Gastroesophageal sphincter (tissue), 4 donors: ENCODE results near the gene PTGS2. TPM values are rescaled to one million over a fixed set of nuclear protein-coding genes. Genes with fewer than 3 reads are reported as not detected.

Source experiments
- ATAC-seq: fragments of 150-250 bp; one replicate; pipeline ENCODE4 v1.9.1; 2016; ENCODE audit warnings: mild to moderate bottlenecking, moderate library complexity
- H3K27ac ChIP-seq, 4 donors: fragments of 200-600 bp; sonication (generic) in 3 of 4; 1 replicate in 3 of 4; 2 replicates in 1 of 4; pipeline ENCODE4 v1.5.1; 2016 to 2019
- H3K27me3 ChIP-seq: fragments of 200-600 bp; sonication (generic); one replicate; pipeline ENCODE4 v1.5.1; 2019
- H3K36me3 ChIP-seq, 2 donors: fragments of 200-600 bp; sonication (generic); one replicate each; pipeline ENCODE4 v1.5.1; 2019; ENCODE audit warnings: control low read depth in 1 of 2
- H3K4me1 ChIP-seq, 3 donors: fragments of 200-600 bp; sonication (generic); 1 replicate in 2 of 3; 2 replicates in 1 of 3; pipeline ENCODE4 v1.5.1; 2016 to 2019; ENCODE audit warnings: control low read depth in 2 of 3
- H3K4me3 ChIP-seq, 2 donors: fragments of 200-600 bp; sonication (generic); one replicate each; pipeline ENCODE4 v1.5.1; 2019; ENCODE audit warnings: mild to moderate bottlenecking in 1 of 2, moderate library complexity in 1 of 2
- H3K9me3 ChIP-seq, 3 donors: fragments of 200-600 bp; sonication (generic); one replicate each; pipeline ENCODE4 v1.5.1; 2017 to 2019; ENCODE audit warnings: control low read depth in 2 of 3
- EP300 ChIP-seq: sonication (generic); formaldehyde crosslinking; IDR thresholded peaks from one replicate; pipeline ENCODE4 v1.6.1; 2017; ENCODE audit warnings: antibody characterized with exemption, mild to moderate bottlenecking
- POLR2A ChIP-seq, 2 donors: fragments of 450-650 bp; IDR thresholded peaks; one replicate each; pipeline ENCODE4 v1.6.1; 2017; ENCODE audit warnings: antibody characterized with exemption in 2 of 2, mild to moderate bottlenecking in 2 of 2, moderate library complexity in 1 of 2
- POLR2AphosphoS5 ChIP-seq: sonication (generic); formaldehyde crosslinking; IDR thresholded peaks from one replicate; pipeline ENCODE4 v1.6.1; 2017; ENCODE audit warnings: antibody characterized with exemption
- WGBS, 2 donors: methylation state at CpG; one replicate each; pipeline ENCODE4 v1.1.5; 2018; ENCODE audit warnings: low coverage in 1 of 2; 5-methylcytosine and 5-hydroxymethylcytosine counted together
- total RNA-seq, 4 donors: library from RNA; depleted of rRNA; stranded (reverse); fragments of >200 nt; gene quantifications; one replicate each; pipeline ENCODE4 v1.1.0, GENCODE V29; 2016
- TF ChIP-seq, protein P1 (sequence below), 4 experiments: fragments of 200-600 bp in 2 of 4; fragments of 450-650 bp in 2 of 4; sonication (generic) in 1 of 4; IDR thresholded peaks; one replicate each; pipeline ENCODE4 v1.5.1; 2017 to 2019; ENCODE audit warnings: antibody characterized with exemption in 4 of 4, mild to moderate bottlenecking in 2 of 4, moderate library complexity in 2 of 4

PTGS2 gene
- total RNA-seq, 4 donors from 2014 or later, result 2.2 to 13.6 (median 8.7) TPM

DNA sequence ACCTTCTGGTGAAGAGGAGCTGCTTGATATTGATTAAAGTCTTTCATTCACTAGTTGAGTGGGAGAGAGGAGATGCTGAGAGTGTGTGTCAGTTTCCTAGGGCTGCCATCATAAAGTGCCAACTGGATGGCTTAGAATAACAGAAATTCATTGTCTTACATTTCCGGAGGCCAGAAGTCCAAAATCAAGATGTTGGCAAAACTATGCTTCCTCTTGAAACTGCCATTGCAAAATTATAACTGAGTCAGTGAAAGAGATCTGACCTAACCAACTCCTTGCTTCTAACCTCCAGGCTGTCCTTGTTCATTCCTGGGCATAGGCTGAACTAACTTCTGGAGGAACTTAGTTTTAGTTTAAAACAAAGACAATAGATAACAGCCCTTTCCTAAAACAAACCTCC is 47.1 kb downstream of the PTGS2 start:
- WGBS, 2 donors, result 91 to 100% methylated on average over 1 of the region's 1 CpG
- TF ChIP-seq EP300, result no peak
- TF ChIP-seq, protein P1, sequence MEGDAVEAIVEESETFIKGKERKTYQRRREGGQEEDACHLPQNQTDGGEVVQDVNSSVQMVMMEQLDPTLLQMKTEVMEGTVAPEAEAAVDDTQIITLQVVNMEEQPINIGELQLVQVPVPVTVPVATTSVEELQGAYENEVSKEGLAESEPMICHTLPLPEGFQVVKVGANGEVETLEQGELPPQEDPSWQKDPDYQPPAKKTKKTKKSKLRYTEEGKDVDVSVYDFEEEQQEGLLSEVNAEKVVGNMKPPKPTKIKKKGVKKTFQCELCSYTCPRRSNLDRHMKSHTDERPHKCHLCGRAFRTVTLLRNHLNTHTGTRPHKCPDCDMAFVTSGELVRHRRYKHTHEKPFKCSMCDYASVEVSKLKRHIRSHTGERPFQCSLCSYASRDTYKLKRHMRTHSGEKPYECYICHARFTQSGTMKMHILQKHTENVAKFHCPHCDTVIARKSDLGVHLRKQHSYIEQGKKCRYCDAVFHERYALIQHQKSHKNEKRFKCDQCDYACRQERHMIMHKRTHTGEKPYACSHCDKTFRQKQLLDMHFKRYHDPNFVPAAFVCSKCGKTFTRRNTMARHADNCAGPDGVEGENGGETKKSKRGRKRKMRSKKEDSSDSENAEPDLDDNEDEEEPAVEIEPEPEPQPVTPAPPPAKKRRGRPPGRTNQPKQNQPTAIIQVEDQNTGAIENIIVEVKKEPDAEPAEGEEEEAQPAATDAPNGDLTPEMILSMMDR (IDR thresholded peaks at IDR 0.05), result no peak
- no peak for TF ChIP-seq POLR2AphosphoS5
- TF ChIP-seq POLR2A (IDR thresholded peaks at IDR 0.05), result no peak
- Histone ChIP-seq H3K4me1 (peaks cover 0 to 14% (median 0%) of the 10 kb centered on the region in 3 donors), H3K36me3 (no peaks in the 10 kb centered on the region), H3K27ac (no peak overlapping the region), H3K9me3 (no peaks in the 10 kb centered on the region), H3K4me3 (no peak overlapping the region), H3K27me3 (no peaks in the 10 kb centered on the region)
- ATAC-seq, result no peak

DNA sequence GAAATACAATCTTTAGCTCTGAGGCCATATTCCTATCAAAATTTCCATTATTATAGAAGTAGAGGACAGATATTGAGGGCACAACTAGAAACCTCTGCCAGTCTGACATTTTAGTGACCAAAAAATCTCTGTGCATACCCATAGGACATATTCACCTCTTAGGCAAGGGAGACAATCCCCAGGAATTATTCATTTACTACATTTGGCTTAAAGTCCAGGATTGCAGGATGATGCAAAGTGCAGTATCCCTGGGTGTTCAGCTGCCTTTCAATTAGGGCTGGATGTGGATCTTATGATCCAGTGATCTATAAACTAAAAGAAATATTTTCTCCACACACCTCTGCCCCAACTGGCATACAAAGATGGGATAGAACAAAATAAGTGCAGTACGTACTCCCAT is 50.9 kb downstream of the PTGS2 start:
- 67 to 82% methylated on average over 1 of the region's 1 CpG for WGBS, 2 donors
- no peak for ATAC-seq
- Histone ChIP-seq H3K27me3 (no peaks in the 10 kb centered on the region), H3K4me3 (no peak overlapping the region), H3K27ac (no peak overlapping the region), H3K4me1 (peaks cover 0 to 28% (median 5%) of the 10 kb centered on the region in 3 donors), H3K36me3 (no peaks in the 10 kb centered on the region), H3K9me3 (no peaks in the 10 kb centered on the region)
- TF ChIP-seq, protein P1 (IDR thresholded peaks at IDR 0.05), result no peak
- no peak for TF ChIP-seq EP300
- no peak for TF ChIP-seq POLR2A (IDR thresholded peaks at IDR 0.05)
- no peak for TF ChIP-seq POLR2AphosphoS5

DNA sequence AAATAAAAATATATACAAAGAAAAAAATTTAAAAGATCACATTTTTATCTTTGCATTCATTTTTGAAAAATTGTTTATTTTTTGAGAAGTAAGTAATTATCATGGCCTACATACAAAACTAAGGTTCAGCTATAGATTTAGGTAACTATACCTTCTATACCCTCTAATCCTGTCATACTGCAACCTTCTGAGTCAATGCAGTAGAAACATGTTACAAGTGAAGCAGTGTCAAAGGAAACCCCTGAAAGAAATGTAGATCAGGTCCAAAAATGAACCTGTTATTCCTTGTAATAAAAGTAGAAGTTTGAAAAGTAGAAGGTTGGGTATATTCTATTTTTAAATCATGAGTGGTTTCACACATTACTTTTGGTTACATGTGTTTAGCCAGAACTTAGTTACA is 51.3 kb downstream of the PTGS2 start:
- TF ChIP-seq POLR2A (IDR thresholded peaks at IDR 0.05), result no peak
- no peak for TF ChIP-seq EP300
- TF ChIP-seq POLR2AphosphoS5, result no peak
- TF ChIP-seq, protein P1 (IDR thresholded peaks at IDR 0.05), result no peak
- Histone ChIP-seq H3K27me3 (no peaks in the 10 kb centered on the region), H3K4me1 (peaks cover 0 to 28% (median 5%) of the 10 kb centered on the region in 3 donors), H3K9me3 (no peaks in the 10 kb centered on the region), H3K27ac (no peak overlapping the region), H3K4me3 (no peak overlapping the region), H3K36me3 (no peaks in the 10 kb centered on the region)
- ATAC-seq, result no peak

DNA sequence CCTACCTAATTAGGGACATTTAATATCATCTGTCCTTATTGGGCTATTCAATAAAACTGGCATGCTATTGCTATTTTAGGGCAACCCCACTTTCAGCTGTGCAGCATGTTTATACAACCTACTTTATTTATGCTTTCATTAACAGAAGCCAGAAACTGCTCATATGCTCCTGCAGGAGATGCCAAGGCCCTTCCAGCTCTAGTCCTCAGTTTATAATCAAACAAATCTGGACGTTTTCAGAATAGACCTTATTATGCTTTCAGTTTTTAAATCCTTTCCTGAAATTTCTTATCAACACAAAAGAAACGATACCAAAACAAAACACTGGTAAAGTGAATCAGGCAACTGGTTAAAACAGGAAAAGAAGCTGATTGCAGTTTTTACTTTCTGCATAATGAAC is 53.2 kb downstream of the PTGS2 start:
- Histone ChIP-seq H3K27me3 (no peaks in the 10 kb centered on the region), H3K4me1 (peaks cover 0 to 28% (median 5%) of the 10 kb centered on the region in 3 donors), H3K9me3 (no peaks in the 10 kb centered on the region), H3K36me3 (no peaks in the 10 kb centered on the region), H3K4me3 (no peak overlapping the region), H3K27ac (peak overlapping the region in 3 of 4 donors; percentile 50 to 62 (median 55))
- 0 to 2% methylated on average over 2 of the region's 2 CpGs for WGBS, 2 donors
- no peak for ATAC-seq
- TF ChIP-seq POLR2AphosphoS5 (no peak), POLR2A (IDR thresholded peaks at IDR 0.05) (no peak), EP300 (no peak)
- TF ChIP-seq, protein P1 (IDR thresholded peaks at IDR 0.05), result no peak

DNA sequence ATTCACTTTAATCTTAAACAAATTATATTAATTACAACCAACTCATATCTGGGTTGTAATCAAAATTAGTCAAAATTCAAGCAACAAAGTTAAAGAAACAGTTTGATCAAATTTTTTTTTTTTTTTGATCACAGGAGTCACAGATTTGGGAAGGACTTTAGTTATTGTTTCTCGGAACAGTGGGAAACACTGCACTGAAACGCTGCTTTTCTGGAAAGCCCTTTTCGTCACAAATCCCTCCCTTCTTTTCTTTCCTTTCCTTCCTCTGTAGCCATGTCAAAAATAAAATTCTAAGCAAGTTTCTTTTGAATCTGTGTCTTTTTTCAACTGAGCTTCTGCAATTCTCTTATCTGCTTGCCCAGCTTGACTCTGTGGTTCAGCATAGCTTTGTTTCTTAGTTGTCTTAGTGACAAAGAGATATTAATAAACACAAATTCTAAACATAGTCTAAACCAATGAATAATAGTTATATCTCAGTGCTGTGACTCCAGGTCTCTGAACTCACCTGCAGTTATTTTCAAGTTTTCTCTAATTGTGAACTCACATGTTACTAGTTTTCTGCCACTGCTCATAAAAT is 53.8 kb downstream of the PTGS2 start:
- no peak overlapping the region for H3K4me3 ChIP-seq
- peak overlapping the region in 3 of 4 donors; percentile 50 to 62 (median 55) for H3K27ac ChIP-seq
- no peak for ATAC-seq

More for the DNA sequence above, 53.8 kb downstream of the PTGS2 start:
- Histone ChIP-seq H3K36me3 (no peaks in the 10 kb centered on the region), H3K27me3 (no peaks in the 10 kb centered on the region), H3K9me3 (no peaks in the 10 kb centered on the region), H3K4me1 (peaks cover 0 to 28% (median 5%) of the 10 kb centered on the region in 3 donors)
- TF ChIP-seq POLR2AphosphoS5, result no peak
- 0 to 6% methylated on average over 3 of the region's 3 CpGs for WGBS, 2 donors
